B cell (primary cell): Measurements from ENCODE around the gene LDLRAD3. TPM values are rescaled to one million over a fixed set of nuclear protein-coding genes. Genes with fewer than 3 reads are reported as not detected.

Experiments
- ATAC-seq: fragments of 200-7000 bp; cut with Tn5 transposase; one replicate; pipeline ENCODE4 v1.10.0; 2021; ENCODE audit warnings: low read depth, mild to moderate bottlenecking, moderate number of reproducible peaks, moderate library complexity
- CTCF ChIA-PET: fragments of 350-600 bp; sonication (Branson Sonifier 250); formaldehyde crosslinking; loops from one replicate; lab custom pipeline; 2021; ENCODE audit warnings: antibody characterized with exemption, inconsistent platforms; lab: Charles Lee
- POLR2A ChIA-PET: fragments of 350-600 bp; sonication (Branson Sonifier 250); formaldehyde crosslinking; loops from one replicate; lab custom pipeline; 2021; ENCODE audit warnings: antibody characterized with exemption; lab: Charles Lee
- DNase-seq: peaks from one replicate; pipeline ENCODE4 v3.0.0; 2013
- H2AFZ ChIP-seq: 2 replicates; pipeline ENCODE4 v1.6.1; 2012; ENCODE audit warnings: mild to moderate bottlenecking, low read depth, low read length; ENCODE audit not compliant: insufficient read depth, poor library complexity, severe bottlenecking
- H3K27ac ChIP-seq, 2 donors: 1 replicate in 1 of 2; 2 replicates in 1 of 2; pipeline ENCODE4 v1.5.1; 2012 to 2013; ENCODE audit warnings: low read length in 2 of 2, mild to moderate bottlenecking in 2 of 2, moderate library complexity in 1 of 2
- H3K27me3 ChIP-seq, 4 experiments: fragments of 200-600 bp in 1 of 4; sonication (generic) in 1 of 4; replicated peaks in 1 of 4; 1 replicate in 2 of 4; 2 replicates in 2 of 4; pipeline versions ENCODE4 v1.6.1 to v1.7.0; 2013 to 2016; ENCODE audit warnings: low read length in 3 of 4, mild to moderate bottlenecking in 2 of 4, mixed read lengths in 1 of 4, moderate library complexity in 1 of 4; ENCODE audit not compliant: insufficient read depth in 4 of 4, control insufficient read depth in 3 of 4; ENCODE audit errors: control extremely low read depth in 1 of 4
- H3K36me3 ChIP-seq, 2 experiments: replicated peaks in 1 of 2; 1 replicate in 1 of 2; 2 replicates in 1 of 2; pipeline versions ENCODE4 v1.6.1 to v1.7.1; 2013; ENCODE audit warnings: low read length in 1 of 2; ENCODE audit not compliant: insufficient read depth in 2 of 2, control insufficient read depth in 1 of 2; ENCODE audit errors: control extremely low read depth in 1 of 2, extremely low read depth in 1 of 2
- H3K4me1 ChIP-seq, 2 donors: fragments of 200-600 bp in 1 of 2; sonication (generic) in 1 of 2; 1 replicate in 1 of 2; 2 replicates in 1 of 2; pipeline versions ENCODE4 v1.5.1 to v1.6.1; 2013 to 2017; ENCODE audit warnings: low read length in 2 of 2; ENCODE audit not compliant: control insufficient read depth in 2 of 2, insufficient read depth in 2 of 2
- H3K4me2 ChIP-seq: replicated peaks from 2 replicates; pipeline ENCODE3; 2012; ENCODE audit warnings: mild to moderate bottlenecking, low read depth, low read length; ENCODE audit not compliant: poor library complexity, severe bottlenecking
- H3K4me3 ChIP-seq, 5 experiments: fragments of 200-600 bp in 1 of 5; sonication (generic) in 1 of 5; 1 replicate in 3 of 5; 2 replicates in 2 of 5; pipeline versions ENCODE4 v1.5.1 to v1.7.0; 2011 to 2016; ENCODE audit warnings: low read length in 4 of 5, mild to moderate bottlenecking in 4 of 5, low read depth in 2 of 5, control low read depth in 1 of 5, moderate library complexity in 1 of 5; ENCODE audit not compliant: insufficient read depth in 1 of 5; ENCODE audit errors: control extremely low read depth in 1 of 5, extremely low read depth in 1 of 5
- H3K79me2 ChIP-seq: fragments of 200-600 bp; sonication (generic); one replicate; pipeline ENCODE4 v1.6.0; 2016; ENCODE audit warnings: low read length; ENCODE audit not compliant: control insufficient read depth, insufficient read depth
- H3K9ac ChIP-seq: fragments of 200-600 bp; sonication (generic); 2 replicates; pipeline ENCODE4 v1.6.1; 2017; ENCODE audit warnings: mild to moderate bottlenecking, low read length, moderate library complexity
- H3K9me3 ChIP-seq, 3 donors: one replicate each; pipeline versions ENCODE4 v1.6.1 to v1.7.1; 2013; ENCODE audit warnings: low read length in 2 of 3; ENCODE audit not compliant: control insufficient read depth in 2 of 3, insufficient read depth in 1 of 3; ENCODE audit errors: control extremely low read depth in 1 of 3
- H4K20me1 ChIP-seq: 2 replicates; pipeline ENCODE4 v1.6.0; 2012; ENCODE audit warnings: mild to moderate bottlenecking, low read length; ENCODE audit not compliant: insufficient read depth, control insufficient read depth, poor library complexity, severe bottlenecking
- H3K27ac Mint-ChIP-seq: one replicate; pipeline ENCODE4 v1.8.0; 2021; ENCODE audit warnings: mixed read lengths
- H3K27me3 Mint-ChIP-seq: one replicate; pipeline ENCODE4 v1.8.0; 2021; ENCODE audit warnings: mixed read lengths
- H3K4me1 Mint-ChIP-seq: one replicate; pipeline ENCODE4 v1.8.0; 2021; ENCODE audit warnings: mixed read lengths
- H3K4me3 Mint-ChIP-seq: one replicate; pipeline ENCODE4 v1.8.0; 2021; ENCODE audit warnings: mixed read lengths
- H3K9me3 Mint-ChIP-seq: one replicate; pipeline ENCODE4 v1.8.0; 2022; ENCODE audit warnings: mixed read lengths; ENCODE audit not compliant: insufficient read depth
- CTCF ChIP-seq: fragments of 200-600 bp; IDR thresholded peaks from one replicate; pipeline ENCODE4 v1.8.0; 2022; ENCODE audit warnings: antibody characterized with exemption, mild to moderate bottlenecking
- EZH2 ChIP-seq: IDR thresholded peaks from 2 replicates; pipeline ENCODE4 v1.6.1; 2012; ENCODE audit warnings: borderline replicate concordance, low read depth, mild to moderate bottlenecking, moderate library complexity, low read length; ENCODE audit not compliant: insufficient read depth, poor library complexity, severe bottlenecking
- WGBS: methylation state at CpG from one replicate; pipeline ENCODE4 v1.1.5; 2013; ENCODE audit warnings: missing lambda C conversion rate; ENCODE audit not compliant: insufficient coverage; 5-methylcytosine and 5-hydroxymethylcytosine counted together
- intact Hi-C: fragments of 100-400 bp; cut with micrococcal nuclease; formaldehyde crosslinking; loops from one replicate; pipeline ENCODE4 v1.10.0; 2022
- polyA plus RNA-seq: library from polyadenylated mRNA; depleted of rRNA; stranded (reverse); fragments of >200 nt; gene quantifications from 2 replicates; pipeline ENCODE4 v1.2.3, GENCODE V29; 2012
- total RNA-seq, 2 donors: library from RNA; stranded (reverse); fragments of 120-200 nt in 1 of 2; gene quantifications; 1 replicate in 1 of 2; 2 replicates in 1 of 2; pipeline versions ENCODE4 v1.2.3 to v1.2.4, GENCODE V29; 2013 to 2022

Gene LDLRAD3
- total and polyA plus RNA-seq, 2 donors (not counting 1 experiment from before 2014, with no cell fraction given) = 0.01 TPM; not detected in 1

- intact Hi-C loops = no loop called here
- no peak overlapping the region for H3K4me3 ChIP-seq
- peaks cover 0 to 4% (median 0%) of the 10 kb centered on the region in 4 experiments for H3K27me3 ChIP-seq
- no peaks in the 10 kb centered on the region for H3K79me2 ChIP-seq
- H2AFZ ChIP-seq = no peak overlapping the region
- no peaks in the 10 kb centered on the region for H3K4me1 ChIP-seq
- no peak overlapping the region for H3K27ac ChIP-seq
- ChIA-PET POLR2A (no interaction called here), CTCF (interaction anchor here (0.6 kb wide), 1 partner anchor 211 kb away, joined by 3 read pairs; no protein-coding TSS in a partner anchor)
- peaks cover 11% of the 10 kb centered on the region for H3K27me3 Mint-ChIP-seq
- no peak for TF ChIP-seq EZH2
- no peak overlapping the region for H3K9ac ChIP-seq
- no peak for ATAC-seq
- no peak overlapping the region for H3K4me2 ChIP-seq
- H4K20me1 ChIP-seq = no peaks in the 10 kb centered on the region
- H3K27ac Mint-ChIP-seq = no peak overlapping the region
- H3K36me3 ChIP-seq = no peaks in the 10 kb centered on the region
- H3K4me1 Mint-ChIP-seq = peaks cover under 1% of the 10 kb centered on the region
- 91% methylated on average over 8 of the region's 8 CpGs for WGBS
- H3K4me3 Mint-ChIP-seq = no peak overlapping the region
- DNase-seq = no peak
- peaks cover 6% of the 10 kb centered on the region for H3K9me3 Mint-ChIP-seq
- H3K9me3 ChIP-seq = peaks cover 0 to 13% (median 0%) of the 10 kb centered on the region in 3 donors
These were observed 112.4 kb downstream of the LDLRAD3 start for GRCh38 chr11:36056160-36056751.

GRCh38 chr11:36057379-36058042 lies 113.6 kb downstream of the LDLRAD3 start:
- CTCF ChIA-PET = no interaction called here
- no peak for DNase-seq

More at GRCh38 chr11:36057379-36058042, 113.6 kb downstream of the LDLRAD3 start:
- H4K20me1 ChIP-seq = no peaks in the 10 kb centered on the region
- H3K4me3 Mint-ChIP-seq = no peak overlapping the region
- H3K79me2 ChIP-seq = no peaks in the 10 kb centered on the region
- H3K36me3 ChIP-seq = no peaks in the 10 kb centered on the region
- POLR2A ChIA-PET = no interaction called here
- H3K4me2 ChIP-seq = no peak overlapping the region
- ATAC-seq = no peak
- H3K27ac ChIP-seq = no peak overlapping the region
- H3K27me3 ChIP-seq = peaks cover 0 to 4% (median 0%) of the 10 kb centered on the region in 4 experiments
- H3K9me3 Mint-ChIP-seq = peaks cover 6% of the 10 kb centered on the region
- TF ChIP-seq CTCF (no peak), EZH2 (no peak)
- no peak overlapping the region for H2AFZ ChIP-seq
- no peak overlapping the region for H3K27ac Mint-ChIP-seq
- H3K9ac ChIP-seq = no peak overlapping the region
- WGBS = 84% methylated on average over 8 of the region's 9 CpGs
- H3K27me3 Mint-ChIP-seq = peaks cover 11% of the 10 kb centered on the region
- peaks cover 0 to 15% (median 0%) of the 10 kb centered on the region in 3 donors for H3K9me3 ChIP-seq
- H3K4me1 ChIP-seq = no peaks in the 10 kb centered on the region
- no peak overlapping the region for H3K4me3 ChIP-seq
- peaks cover 2% of the 10 kb centered on the region for H3K4me1 Mint-ChIP-seq
- intact Hi-C loops = no loop called here
